ENCODE measurements around the gene MAD1L1.
"Not testable (repeated sequence)": the region's sequence is repeated elsewhere in the genome, so short reads cannot be mapped to it uniquely, and the experiment has no call there.

MAD1L1 gene

GRCh38 chr7:2062648-2063047 is 170.1 kb downstream of the MAD1L1 start:
- DNase-seq (ENCODE audit: low read depth) = no peak

GRCh38 chr7:2060701-2061100 is 172.0 kb downstream of the MAD1L1 start:
- DNase-seq (ENCODE audit: low read depth) = no peak

- no peak for DNase-seq (ENCODE audit: low read depth)
Observed at GRCh38 chr7:2059964-2060700, 172.6 kb downstream of the MAD1L1 start.

- not testable (repeated sequence) for DNase-seq (ENCODE audit: low read depth)
Observed at GRCh38 chr7:2058246-2058645, 174.5 kb downstream of the MAD1L1 start.

GRCh38 chr7:2055956-2056355 is 176.8 kb downstream of the MAD1L1 start:
- no peak for DNase-seq (ENCODE audit: low read depth)

GRCh38 chr7:2054927-2055326 is 177.8 kb downstream of the MAD1L1 start:
- DNase-seq (ENCODE audit: low read depth) = no peak

GRCh38 chr7:2053395-2053794 is 179.3 kb downstream of the MAD1L1 start:
- DNase-seq (ENCODE audit: low read depth) = no peak

GRCh38 chr7:2052657-2053048 is 180.1 kb downstream of the MAD1L1 start:
- DNase-seq (ENCODE audit: low read depth) = no peak

GRCh38 chr7:2051707-2052656 is 180.8 kb downstream of the MAD1L1 start:
- no peak for DNase-seq (ENCODE audit: low read depth)

- no peak for DNase-seq (ENCODE audit: low read depth)
Observed at GRCh38 chr7:2050511-2050866, 182.3 kb downstream of the MAD1L1 start.

GRCh38 chr7:2049782-2050510 is 182.8 kb downstream of the MAD1L1 start:
- DNase-seq (ENCODE audit: low read depth) = no peak

GRCh38 chr7:2049111-2049781 is 183.5 kb downstream of the MAD1L1 start:
- DNase-seq (ENCODE audit: low read depth) = no peak

GRCh38 chr7:2048531-2048930 is 184.2 kb downstream of the MAD1L1 start:
- DNase-seq (ENCODE audit: low read depth) = no peak

- DNase-seq (ENCODE audit: low read depth) = no peak
Observed at GRCh38 chr7:2048006-2048405, 184.7 kb downstream of the MAD1L1 start.

- no peak for DNase-seq (ENCODE audit: low read depth)
Observed at GRCh38 chr7:2046581-2047565, 185.9 kb downstream of the MAD1L1 start.

- DNase-seq (ENCODE audit: low read depth) = no peak
Observed at GRCh38 chr7:2045559-2046405, 187.0 kb downstream of the MAD1L1 start.

GRCh38 chr7:2044883-2045471 is 187.8 kb downstream of the MAD1L1 start:
- no peak for DNase-seq (ENCODE audit: low read depth)

GRCh38 chr7:2044311-2044882 is 188.3 kb downstream of the MAD1L1 start:
- no peak for DNase-seq (ENCODE audit: low read depth)

All from fibroblast of gingiva (primary cell).